Activated naive CD8-positive, alpha-beta T cell treated with anti-CD3 and anti-CD28 coated beads, Interleukin-2, amount 50 U/mL, for 16 hours (primary cell): ENCODE data around the gene TBC1D5.
A peak's percentile ranks its signal among the peaks of the same experiment; 100 is the strongest.
"Not testable (repeated sequence)": the region's sequence is repeated elsewhere in the genome, so short reads cannot be mapped to it uniquely, and the experiment has no call there.

Experiments used
- DNase-seq: peaks from one replicate; pipeline ENCODE4 v3.0.0-alpha.2; 2020; ENCODE audit warnings: low read depth, low spot score

TBC1D5 gene

GRCh38 chr3:17742102-17742879 is at the start of gene TBC1D5:
Gene TBC1D5, minus strand, starts transcription at chr3:17742631. Its CDS starts 234,061 bp downstream, at chr3:17508570.
- DNase-seq = peak; percentile 81

- DNase-seq = no peak
Measured at GRCh38 chr3:17783426-17783825, 41.0 kb upstream of the TBC1D5 start.

- DNase-seq = no peak
Measured at GRCh38 chr3:17782751-17783150, 40.3 kb upstream of the TBC1D5 start.

- DNase-seq = not testable (repeated sequence)
Measured at GRCh38 chr3:17780369-17780768, 37.9 kb upstream of the TBC1D5 start.

- DNase-seq = not testable (repeated sequence)
Measured at GRCh38 chr3:17779304-17780250, 37.1 kb upstream of the TBC1D5 start.

GRCh38 chr3:17777326-17777725 is 34.9 kb upstream of the TBC1D5 start:
- not testable (repeated sequence) for DNase-seq

GRCh38 chr3:17775073-17775472 is 32.6 kb upstream of the TBC1D5 start:
- DNase-seq = no peak

GRCh38 chr3:17774180-17774910 is 31.9 kb upstream of the TBC1D5 start:
- DNase-seq = not testable (repeated sequence)

GRCh38 chr3:17772556-17772955 is 30.1 kb upstream of the TBC1D5 start:
- no peak for DNase-seq

GRCh38 chr3:17771177-17772017 is 29.0 kb upstream of the TBC1D5 start:
- no peak for DNase-seq

- DNase-seq = no peak
Measured at GRCh38 chr3:17770682-17771081, 28.3 kb upstream of the TBC1D5 start.

GRCh38 chr3:17765819-17766472 is 23.5 kb upstream of the TBC1D5 start:
- DNase-seq = no peak

GRCh38 chr3:17761563-17761962 is 19.1 kb upstream of the TBC1D5 start:
- no peak for DNase-seq

- DNase-seq = no peak
Measured at GRCh38 chr3:17759901-17760300, 17.5 kb upstream of the TBC1D5 start.

GRCh38 chr3:17755836-17756235 is 13.4 kb upstream of the TBC1D5 start:
- DNase-seq = no peak

GRCh38 chr3:17753632-17753992 is 11.2 kb upstream of the TBC1D5 start:
- DNase-seq = no peak

GRCh38 chr3:17752876-17753631 is 10.6 kb upstream of the TBC1D5 start:
- DNase-seq = no peak

- DNase-seq = no peak
Measured at GRCh38 chr3:17752436-17752835, 10.0 kb upstream of the TBC1D5 start.

- no peak for DNase-seq
Measured at GRCh38 chr3:17749705-17750293, 7.4 kb upstream of the TBC1D5 start.
